Activated CD8-positive, alpha-beta memory T cell treated with anti-CD3 and anti-CD28 coated beads, Interleukin-2, amount 50 U/mL, for 24 hours (primary cell): Measurements from ENCODE around the gene WASF3.

Source experiments
- DNase-seq: peaks from one replicate; pipeline ENCODE4 v3.0.0-alpha.2; 2020; ENCODE audit errors: extremely low read depth

WASF3 gene

DNA sequence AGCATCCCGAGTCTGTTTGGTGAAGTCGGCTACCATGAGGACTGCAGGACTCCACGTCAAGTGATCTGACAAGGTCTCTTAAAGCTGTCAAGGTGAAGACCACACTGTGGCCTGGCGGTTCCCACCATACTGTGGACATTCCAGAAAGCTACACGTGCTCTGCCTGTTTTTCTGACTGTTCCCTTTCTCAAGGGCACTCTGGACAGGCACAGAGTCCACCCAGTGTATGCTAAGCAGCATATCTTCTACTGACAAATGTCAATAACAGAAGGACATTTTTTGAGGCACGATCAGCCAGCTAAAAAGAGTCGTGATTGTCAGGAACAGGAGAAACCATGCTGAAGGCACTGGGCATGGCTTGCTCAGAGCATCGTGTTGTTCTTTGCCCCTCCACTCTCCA is 12.8 kb upstream of the WASF3 start:
- DNase-seq: no peak

DNA sequence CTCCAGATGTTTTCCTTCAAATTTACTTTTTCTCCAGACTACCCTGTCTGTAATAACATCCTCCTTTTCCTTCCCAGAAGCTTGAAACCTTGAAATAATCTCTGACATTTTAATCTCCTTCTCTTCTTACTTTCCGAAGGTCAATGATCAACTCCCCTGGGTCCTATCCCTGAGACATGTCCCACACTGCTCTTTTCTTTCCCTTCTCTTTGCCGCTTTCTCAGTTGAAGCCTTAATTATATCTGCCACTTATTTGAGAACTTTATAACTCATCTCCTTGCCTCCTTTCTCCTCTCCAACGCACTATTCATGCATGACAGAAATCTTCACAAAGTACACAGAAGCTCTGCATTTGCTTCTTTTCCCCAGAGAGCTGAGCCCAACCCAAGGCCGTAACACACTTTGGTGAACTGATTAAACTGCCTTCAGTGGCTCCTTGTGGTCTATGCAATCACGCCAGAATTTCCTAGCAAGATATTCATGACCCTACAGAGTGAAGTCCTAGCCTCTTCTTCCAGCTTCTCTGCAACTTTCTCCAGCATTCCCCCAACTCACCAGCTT is 9.2 kb upstream of the WASF3 start:
- DNase-seq: no peak

DNA sequence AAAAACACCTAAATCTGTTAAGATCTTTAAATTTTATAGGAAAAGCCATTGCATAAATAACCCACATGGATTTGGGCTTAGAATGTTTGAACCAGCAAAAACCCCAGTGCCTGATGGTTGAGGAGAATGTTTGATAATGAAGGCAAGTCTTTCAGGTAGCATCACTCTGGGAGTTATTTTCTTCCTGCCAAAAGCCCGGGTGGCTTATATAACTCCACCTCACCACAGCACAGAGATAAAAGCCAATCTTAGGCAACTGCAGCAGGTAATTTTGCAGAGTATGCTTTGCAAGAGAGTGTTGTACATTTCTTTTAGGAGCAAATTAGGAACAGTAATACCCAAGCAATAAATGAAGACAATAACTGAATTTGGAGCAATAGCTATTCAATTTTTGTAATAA is 7.8 kb upstream of the WASF3 start:
- no peak for DNase-seq

DNA sequence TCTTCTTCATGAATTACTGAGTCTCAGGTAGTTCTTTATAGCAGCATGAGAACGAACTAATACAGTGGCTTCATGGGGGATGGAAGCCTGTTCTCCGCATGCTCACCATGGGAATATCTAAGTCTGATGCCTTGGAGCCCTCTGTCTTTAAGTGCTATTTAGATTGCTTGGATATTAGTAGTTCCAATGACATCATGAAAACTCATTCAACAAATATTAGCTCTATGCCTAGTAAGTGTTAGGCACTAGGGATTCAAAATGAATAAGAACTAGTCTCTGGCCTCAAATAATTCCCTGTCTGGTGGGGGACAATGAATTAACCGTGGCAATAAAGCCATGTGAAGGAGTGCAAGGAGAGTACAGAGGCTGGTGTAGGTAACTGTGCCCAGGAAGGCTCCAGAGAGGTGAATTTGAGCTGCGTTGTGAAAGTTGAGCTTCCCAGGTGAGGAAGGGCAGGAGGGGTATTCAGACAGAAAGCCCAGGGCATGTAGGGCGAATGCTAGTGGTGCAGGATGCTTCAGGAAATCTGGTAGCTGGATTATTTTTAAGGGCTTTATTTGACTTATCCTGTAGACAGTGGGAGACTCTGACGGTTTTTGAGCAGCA is 6.1 kb upstream of the WASF3 start:
- DNase-seq: no peak

DNA sequence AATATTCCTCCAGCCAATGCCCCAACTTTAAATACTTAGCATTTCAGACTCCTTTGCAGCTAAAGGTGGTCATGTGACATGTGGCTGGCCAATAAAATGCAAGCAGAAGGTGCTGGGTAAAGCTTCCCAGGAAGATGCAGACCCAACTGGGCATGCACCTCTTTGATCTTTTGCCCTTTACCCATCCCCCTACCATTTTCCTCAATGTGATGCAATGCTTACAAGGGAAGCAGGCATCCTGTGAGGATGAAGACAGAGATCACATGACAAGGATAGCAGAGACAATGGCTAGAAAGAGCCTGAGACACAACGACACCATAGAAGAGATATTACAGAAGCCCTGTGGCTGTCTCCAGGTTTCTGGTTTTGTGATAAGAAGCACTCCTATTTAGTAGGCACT is 2.1 kb upstream of the WASF3 start:
- no peak for DNase-seq

DNA sequence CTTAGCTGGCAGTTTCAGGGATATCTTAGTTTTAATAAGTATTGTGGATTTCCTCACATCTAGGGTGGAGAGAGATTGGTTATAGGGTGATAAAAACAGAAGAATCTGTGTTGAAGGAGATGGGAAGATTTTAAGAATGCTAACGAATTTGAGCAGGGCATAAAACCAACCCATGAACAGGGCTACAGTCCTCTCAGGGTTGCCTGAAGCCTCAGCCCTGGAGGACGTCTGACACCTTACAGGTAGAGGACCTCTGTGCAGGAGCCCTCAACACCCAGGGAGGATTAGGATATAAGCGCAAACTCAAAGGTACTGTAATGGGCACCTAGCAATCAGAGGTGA is 461 bp upstream of the WASF3 start:
- no peak for DNase-seq

DNA sequence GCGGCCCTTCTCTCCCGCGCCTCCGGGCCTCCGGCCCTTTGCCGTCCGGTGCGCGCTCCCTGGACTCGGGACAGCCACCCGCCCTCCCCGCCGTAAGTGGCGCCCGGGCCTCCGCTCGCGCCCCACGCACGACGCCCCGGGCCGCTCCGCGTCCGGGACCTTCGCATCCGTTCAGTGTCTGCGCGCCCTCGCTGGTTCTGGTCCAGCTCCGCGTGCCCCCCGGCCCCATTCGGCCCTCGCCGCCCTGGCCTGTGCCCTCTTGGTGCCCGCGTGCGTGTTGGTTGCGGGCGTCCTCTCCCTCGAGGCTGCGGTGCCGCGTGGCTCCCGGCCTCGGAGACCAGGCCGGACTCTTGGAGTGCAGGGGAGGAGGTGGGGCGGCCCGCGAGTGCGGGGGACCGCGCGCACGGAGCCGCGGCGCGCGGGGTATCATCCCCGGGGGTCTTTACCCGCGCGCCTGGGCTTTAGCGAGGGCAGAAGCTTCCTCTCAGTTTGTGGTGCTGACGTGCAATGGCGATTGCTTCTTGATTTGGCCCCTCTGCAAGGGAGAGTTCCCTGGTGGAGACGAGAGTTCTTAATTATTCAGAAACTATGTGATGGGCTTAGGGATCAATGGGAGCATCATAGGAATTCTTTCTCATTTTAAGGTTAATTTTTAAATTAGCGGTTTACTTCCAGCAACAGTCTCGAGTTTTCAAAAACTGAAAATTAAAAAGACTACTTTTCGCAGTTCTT is 757 bp downstream of the WASF3 start:
- no peak for DNase-seq

DNA sequence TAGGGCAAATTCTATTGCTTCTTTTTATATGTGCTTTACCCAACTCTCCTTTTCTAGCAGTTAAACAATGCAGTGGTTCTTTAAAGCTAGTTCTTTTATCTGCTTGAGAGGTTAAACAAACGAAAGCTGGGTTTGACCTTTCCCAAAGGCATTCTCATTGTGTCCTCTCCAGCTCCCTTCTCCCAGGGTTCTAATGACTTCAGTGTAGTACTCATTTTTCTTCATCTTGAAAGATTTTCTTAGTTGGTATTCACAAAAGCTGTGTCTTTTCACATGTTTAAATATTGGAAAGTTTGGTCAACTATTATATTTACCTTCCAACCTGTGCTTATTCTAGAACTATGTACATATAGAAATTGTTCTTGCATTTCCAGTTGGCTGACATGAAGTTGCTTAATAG is 1.5 kb downstream of the WASF3 start:
- DNase-seq: no peak

DNA sequence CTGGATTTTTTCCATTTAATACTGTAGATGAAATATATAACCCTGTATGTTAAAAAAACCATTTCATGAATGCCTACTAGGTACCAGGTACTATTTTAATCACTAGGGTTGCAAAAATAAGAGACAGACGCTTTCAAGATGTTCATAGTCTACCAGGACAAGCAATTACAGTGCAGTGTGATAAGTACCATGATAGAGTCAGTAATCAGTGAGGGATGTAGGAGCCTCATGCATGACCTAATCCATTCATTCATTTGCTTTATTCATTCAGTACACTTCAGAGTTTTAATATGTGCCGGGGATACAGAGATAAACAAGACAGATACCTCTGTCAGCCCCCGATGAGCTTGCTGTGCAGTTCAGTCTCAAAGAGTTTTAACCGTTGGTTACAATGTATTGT is 3.0 kb downstream of the WASF3 start:
- DNase-seq: no peak

DNA sequence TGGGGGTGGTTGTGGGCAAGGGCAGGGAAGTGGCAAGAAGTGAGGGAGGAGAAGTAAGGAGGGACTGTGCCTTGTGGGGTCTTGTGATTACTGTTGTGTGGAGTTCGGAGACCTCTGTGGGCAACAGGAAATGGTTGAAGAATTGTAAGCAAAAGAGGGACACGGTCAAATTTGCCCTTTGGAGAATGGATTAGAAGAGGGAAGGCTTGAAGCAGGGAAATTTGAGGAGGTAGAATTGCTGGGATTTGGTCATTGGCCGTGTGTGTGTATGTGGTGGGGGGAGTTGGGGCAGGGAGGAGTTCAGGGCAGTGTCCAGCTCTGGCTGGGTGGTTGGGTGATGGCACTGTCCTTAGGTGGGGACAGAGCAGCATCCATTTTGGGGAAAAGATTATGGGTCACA is 3.6 kb downstream of the WASF3 start:
- no peak for DNase-seq

DNA sequence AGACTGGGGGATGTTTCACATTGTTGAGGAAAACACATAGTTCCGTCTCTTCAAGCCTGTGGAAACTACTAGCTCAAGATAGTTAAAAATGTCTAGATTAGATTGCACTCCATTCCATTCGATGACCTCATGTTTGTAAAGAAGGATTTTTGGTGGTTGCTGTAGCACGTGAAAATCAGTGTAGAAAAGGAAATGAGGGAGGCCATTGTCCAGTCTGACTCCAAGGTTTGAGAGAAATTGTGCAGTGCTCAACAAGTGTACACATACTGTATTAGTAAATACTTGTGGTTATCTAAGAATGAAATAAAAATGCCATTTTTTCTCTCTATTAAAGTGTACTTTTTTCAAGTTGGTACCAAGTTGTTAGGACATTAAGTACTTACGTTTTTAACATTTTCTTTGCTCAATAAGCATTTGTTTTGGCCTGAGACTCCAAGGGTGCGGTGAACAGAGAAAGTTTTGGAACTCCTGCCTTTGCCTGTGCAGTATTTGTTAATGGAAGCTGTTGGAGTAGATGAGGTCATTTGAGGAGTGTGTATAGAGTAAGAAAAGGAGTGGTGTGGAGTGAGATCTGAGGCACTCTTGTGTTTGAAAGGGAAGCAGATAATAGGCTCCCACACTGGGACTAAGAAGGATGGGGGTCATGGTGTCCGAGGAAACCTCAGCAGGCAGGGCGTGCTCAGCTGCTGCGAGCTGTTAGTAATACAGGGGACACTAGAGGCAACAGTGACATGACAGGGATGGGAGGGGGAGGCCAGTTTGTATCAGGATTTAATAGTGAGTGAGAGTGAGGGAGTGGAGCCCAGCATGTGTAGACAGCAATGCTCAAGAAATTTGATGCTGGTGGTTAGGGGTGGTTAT is 4.4 kb downstream of the WASF3 start:
- no peak for DNase-seq

DNA sequence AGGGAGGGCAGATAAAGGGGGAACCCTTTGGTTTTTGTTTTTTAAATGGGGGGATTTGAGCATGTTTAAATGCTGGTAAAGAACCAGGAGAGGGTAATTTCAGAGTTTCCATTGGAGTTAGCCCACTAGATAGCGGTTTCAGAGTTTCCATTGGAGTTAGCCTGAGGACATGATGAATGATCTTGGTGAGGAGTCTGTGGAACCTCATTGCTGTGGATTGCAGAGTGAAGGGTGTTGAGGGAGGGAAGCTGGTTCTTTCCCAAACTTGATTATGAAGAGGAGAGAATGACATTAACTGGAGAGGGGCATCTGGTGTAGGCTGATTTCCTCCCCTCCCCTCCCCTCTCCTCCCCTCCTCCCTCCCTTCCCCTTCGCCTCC is 5.0 kb downstream of the WASF3 start:
- no peak for DNase-seq

DNA sequence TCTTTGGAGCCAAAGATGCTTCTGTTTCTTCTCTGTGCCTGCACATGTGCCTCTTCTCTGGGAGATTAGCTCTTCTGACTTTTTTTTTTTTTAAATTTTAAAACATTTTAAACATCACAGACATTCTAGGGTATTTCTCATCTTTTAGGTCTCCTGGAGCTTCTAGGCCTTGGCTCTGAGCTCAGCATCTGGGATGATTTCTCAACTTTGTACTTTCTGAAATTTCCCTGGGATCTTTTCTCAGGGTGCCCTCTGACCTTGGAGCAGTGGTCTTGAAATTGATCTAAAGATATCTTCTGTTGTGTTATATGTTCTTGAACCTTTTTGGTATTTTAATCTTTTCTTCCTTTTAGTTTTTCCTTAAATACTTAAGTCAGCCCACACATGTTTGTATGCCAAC is 6.2 kb downstream of the WASF3 start:
- DNase-seq: no peak

DNA sequence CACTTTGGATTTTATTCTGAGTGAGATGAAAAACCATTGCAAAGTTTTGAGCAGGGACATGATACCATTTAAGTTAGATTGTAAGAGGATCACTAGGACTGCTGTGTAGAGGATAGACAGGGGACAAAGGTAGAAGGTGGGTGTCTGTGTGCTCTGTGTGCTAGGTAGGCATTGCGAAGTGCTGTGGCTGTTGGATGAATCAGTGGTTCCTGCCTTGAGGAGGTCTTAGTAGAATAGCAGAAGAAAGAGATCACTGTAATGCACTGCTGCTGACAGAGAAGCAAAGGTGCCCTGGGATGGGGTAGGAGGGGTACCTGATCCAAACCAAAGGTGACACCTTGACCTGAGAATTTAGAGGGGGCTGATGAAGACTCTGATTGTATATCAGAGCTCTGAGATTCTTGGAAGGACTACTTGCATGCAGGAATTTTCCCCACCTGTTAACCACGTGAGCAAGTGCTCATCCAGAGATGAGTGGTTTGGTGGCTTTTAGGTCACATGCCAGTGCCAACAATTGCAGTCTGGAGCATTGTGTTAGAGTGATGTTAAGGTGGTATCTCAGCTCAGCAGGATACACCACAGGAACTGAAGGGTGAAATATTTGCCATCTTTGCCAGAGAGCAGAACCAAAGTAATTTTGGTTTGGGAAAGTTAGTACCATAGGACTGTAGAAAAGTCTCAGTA is 10.8 kb downstream of the WASF3 start:
- no peak for DNase-seq

DNA sequence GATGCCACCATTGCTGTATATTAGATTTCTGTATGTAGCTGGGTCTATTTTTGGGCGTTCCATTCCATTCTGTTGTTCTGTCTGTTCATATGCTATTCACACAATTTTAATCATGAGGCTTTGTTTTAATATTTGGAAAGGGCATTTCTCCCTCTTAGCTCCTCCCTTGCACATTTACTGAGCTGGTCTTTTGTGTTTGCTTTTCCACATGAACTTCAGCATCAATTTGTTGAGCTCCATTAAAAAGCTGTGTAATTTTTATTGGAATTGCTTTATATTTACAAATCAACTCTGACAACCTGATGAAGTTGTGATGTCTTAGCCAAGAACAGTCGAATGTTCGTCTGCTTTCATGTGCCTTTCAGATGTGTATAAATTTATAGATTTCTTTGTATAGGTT is 14.0 kb downstream of the WASF3 start:
- no peak for DNase-seq

DNA sequence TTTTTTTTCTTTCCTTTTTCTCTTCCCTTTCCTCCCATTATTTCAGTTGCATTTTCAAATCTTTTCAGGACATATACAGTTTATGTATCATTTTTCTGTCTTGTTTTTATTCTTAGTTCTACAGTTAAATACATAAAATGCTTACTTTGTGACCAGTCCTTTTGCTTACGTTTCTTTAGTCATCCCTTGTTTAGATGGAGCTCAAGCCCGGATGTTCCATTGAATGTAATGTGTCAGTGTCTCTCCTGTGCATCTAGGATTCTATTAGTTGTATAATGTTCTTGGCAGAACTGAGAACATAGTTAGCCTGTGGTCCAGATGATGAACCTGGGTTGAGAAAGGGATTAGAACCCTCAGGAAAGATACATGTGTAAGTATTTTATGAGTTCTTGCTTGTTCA is 17.8 kb downstream of the WASF3 start:
- DNase-seq: no peak

DNA sequence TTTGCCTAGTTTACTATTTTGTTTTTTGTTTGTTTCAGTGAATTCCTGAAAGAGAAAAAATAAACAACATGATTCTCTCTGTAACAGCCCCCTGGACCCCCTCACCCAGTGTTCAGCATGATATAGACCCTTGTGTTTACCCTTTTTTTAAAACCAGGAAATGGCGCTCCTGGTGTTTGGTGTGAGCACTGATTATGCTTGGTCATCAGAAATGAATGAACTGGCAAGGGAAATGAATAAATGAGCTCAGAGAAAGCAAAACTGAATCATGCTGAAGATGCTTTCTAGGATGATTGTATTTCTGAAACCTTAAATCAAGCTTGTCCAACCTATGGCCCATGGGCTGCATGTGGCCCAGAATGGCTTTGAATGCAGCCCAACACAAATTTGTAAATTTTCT is 22.1 kb downstream of the WASF3 start:
- no peak for DNase-seq

DNA sequence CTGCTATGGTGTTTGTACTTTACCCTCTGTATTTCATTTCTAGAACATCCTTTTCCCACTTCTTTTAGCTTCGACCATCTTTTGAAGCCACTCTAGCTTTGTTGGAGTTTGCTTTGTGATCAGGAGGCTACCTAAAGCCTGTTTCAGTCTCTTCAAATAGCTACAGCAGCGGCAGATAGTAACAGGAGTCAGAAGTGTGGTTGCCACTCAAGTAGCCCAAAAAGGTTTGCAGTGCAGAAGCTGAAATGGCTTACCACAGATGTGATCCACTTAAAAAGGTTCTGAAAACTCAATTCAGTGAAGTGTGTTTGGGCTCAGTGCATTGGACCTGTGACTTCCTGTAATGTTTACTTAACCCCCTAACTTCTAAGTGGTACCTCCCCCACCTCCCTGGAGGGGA is 26.2 kb downstream of the WASF3 start:
- DNase-seq: no peak

DNA sequence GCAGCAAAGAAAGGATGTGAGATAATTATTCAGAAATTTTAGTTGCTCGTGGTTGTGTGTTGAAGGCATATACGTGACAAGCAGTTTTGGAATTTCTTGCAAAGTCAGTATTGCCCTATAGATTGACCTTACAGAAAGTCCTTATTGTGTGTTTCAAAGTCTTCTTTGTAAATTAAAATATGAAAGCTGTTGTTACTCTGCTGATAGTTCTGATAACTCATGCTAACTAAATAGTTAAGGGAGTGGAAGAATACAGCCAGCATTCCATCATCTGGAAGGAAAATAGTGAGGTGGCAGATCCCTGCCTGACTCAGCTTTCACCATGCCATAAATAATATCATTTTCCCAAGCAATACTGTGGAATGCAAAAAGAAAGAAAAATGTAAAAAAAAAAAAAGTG is 27.2 kb downstream of the WASF3 start:
- DNase-seq: no peak

DNA sequence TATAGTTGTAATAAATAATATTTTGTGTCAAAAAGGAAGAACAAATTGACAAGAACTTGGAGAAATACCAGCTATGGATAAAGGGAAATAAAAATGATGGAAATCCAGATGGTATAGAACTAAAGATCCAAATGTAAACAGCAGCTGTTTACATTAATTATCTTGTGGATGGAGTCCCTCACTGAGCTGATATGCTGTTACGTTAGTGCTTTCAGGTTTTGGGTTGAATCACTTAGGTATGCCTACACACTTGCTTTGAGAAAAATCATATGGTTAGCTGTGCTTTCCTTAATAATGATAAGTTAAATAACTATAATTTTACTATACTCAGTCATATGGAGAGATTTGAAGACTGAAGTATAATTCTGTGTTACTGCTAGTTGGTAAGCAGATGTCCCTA is 27.7 kb downstream of the WASF3 start:
- no peak for DNase-seq

DNA sequence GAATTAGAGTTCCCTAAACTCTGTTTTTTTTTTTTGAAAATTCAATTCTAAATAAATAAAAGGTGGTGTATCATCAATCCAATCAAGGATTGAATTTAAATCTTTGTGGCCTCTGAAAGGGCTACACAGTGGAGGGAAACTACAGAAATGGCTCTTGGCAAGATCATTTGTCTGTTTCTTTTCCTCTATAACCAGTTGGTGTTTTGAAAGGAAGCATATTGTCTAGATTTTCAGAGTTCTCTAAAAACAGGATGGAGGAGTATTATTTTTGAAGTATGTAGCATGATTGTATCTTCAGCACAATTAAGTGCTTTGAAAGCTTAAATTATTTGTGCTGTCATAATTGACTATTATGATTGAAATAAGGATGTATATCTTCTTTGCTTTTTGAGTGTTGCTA is 29.8 kb downstream of the WASF3 start:
- no peak for DNase-seq

DNA sequence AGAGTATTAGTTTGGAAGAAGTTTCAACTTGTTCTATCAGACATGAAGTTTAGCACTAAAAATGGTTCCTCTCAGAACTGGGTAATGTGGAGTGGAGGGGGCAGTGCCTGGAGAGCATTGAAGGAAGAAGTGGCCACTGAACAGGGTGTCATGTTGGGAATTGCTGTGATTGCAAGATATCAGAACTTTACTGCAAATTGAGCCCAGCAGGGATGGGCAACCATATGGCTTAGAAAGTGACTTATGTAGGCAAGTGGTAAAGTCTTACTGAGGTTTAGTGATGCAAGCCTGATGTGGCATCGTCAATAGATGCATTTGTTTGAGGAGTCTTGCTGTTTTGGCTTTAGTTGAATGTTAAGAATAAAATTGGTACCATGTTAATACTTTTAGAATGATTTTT is 31.7 kb downstream of the WASF3 start:
- DNase-seq: no peak
